Central memory CD8-positive, alpha-beta T cell (primary cell): Measurements from ENCODE around the gene INVS.
A peak's percentile ranks its signal among the peaks of the same experiment; 100 is the strongest.
"Not testable (repeated sequence)": the region's sequence is repeated elsewhere in the genome, so short reads cannot be mapped to it uniquely, and the experiment has no call there.

Source experiments
- ATAC-seq: fragments of 150-1000 bp; cut with Tn5 transposase; replicated peaks from 2 replicates; pipeline ENCODE4 v1.10.0; 2022; ENCODE audit warnings: mild to moderate bottlenecking, moderate FRiP score, moderate number of reproducible peaks; ENCODE audit not compliant: poor library complexity, severe bottlenecking; ENCODE audit errors: extremely low read depth
- DNase-seq, 2 donors: peaks; one replicate each; pipeline ENCODE4 v3.0.0; 2021; ENCODE audit warnings: low spot score in 2 of 2
- H3K27ac Mint-ChIP-seq: one replicate; pipeline ENCODE4 v1.8.0; 2022; ENCODE audit warnings: low read depth, mild to moderate bottlenecking, moderate library complexity, mixed read lengths
- H3K27me3 Mint-ChIP-seq: one replicate; pipeline ENCODE4 v1.8.0; 2022; ENCODE audit warnings: mixed read lengths
- H3K36me3 Mint-ChIP-seq: one replicate; pipeline ENCODE4 v1.8.0; 2022; ENCODE audit warnings: mild to moderate bottlenecking, moderate library complexity, mixed read lengths; ENCODE audit not compliant: insufficient read depth
- H3K4me1 Mint-ChIP-seq: one replicate; pipeline ENCODE4 v1.8.0; 2022; ENCODE audit warnings: mixed read lengths
- H3K4me3 Mint-ChIP-seq: one replicate; pipeline ENCODE4 v1.8.0; 2022; ENCODE audit warnings: mild to moderate bottlenecking, moderate library complexity, mixed read lengths
- H3K9me3 Mint-ChIP-seq: one replicate; pipeline ENCODE4 v1.8.0; 2022; ENCODE audit warnings: mixed read lengths

Gene INVS

DNA sequence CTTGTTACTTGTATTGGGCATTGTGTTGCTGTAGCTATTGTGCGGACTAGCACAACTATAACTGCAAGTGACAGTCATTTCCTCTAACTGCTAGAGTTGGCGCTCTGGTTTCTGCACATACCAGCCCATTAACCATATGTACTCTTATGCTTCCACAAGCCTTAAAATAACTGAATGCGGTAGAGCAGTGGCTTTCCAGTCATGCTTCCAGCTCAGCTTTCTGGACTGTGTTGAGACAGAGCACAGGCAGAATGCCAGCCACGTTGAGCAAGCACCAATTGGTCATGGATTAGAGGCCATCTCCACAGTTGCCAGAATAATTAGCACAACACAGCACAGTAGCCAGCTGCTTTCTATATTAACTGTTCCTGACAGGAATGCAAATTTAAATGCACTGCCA is 12.2 kb downstream of the INVS start:
- Mint-ChIP-seq H3K36me3 (peaks cover 4% of the 10 kb centered on the region), H3K9me3 (no peaks in the 10 kb centered on the region), H3K27me3 (no peaks in the 10 kb centered on the region), H3K4me3 (no peak overlapping the region), H3K4me1 (peaks cover 9% of the 10 kb centered on the region), H3K27ac (no peak overlapping the region)
- ATAC-seq, result no peak
- no peak for DNase-seq

DNA sequence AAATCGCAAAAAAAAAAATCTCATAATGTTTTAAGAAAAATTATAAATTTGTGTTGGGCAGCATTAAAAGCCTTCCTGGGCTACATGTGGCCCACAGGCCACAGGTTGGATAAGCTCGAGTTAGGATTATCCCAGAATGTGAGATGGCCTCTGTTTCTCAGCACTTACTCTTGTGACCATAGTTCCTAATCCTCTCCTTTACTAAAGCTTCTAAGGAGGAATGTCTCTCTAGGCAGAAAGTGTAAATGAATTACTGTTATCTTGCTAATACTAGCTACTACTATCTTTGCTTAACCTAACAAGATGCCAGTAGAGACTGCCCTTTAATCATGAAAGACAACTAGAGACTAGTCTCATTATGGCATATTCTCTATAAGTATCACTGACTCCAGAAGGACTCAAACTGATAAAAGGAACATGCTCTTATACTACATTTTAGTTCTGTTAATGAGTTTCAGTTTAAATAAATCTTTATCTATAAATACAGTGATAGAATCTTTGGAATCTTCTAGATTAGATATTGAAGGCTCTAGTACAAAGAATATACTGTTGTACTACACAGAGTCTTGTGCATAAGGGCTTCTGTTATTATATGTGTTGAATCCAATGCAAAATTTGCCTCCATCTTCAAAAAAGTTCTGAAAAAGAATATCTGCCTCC is 13.8 kb downstream of the INVS start:
- no peaks in the 10 kb centered on the region for H3K9me3 Mint-ChIP-seq
- ATAC-seq, result no peak
- H3K27me3 Mint-ChIP-seq, result no peaks in the 10 kb centered on the region
- peak overlapping the region; percentile 17 for H3K27ac Mint-ChIP-seq
- peaks cover 9% of the 10 kb centered on the region for H3K4me1 Mint-ChIP-seq
- DNase-seq, result no peak
- H3K4me3 Mint-ChIP-seq, result no peak overlapping the region
- H3K36me3 Mint-ChIP-seq, result peaks cover 4% of the 10 kb centered on the region

DNA sequence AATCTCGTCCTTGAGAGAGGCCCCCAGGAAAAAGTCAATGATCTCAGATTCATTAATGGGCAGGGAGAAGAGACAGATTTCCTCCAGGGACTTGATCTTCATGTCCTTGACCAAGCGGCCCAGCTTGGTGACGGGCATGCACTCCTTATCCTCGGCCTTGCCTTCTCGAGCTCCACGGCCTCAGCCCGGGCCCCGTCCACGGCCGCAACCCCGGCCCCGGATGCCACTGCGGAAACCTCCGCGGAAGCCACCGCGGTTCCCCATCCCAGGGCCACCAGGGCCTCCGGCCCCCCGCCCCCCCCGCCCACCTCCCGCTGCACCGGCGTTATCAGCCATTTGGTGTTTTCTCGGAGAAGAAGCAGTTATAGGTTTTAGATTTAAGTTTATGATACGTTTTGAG is 18.3 kb downstream of the INVS start:
- Mint-ChIP-seq H3K9me3 (no peaks in the 10 kb centered on the region), H3K36me3 (peaks cover 10% of the 10 kb centered on the region), H3K27ac (no peak overlapping the region), H3K4me1 (peaks cover 27% of the 10 kb centered on the region), H3K27me3 (no peaks in the 10 kb centered on the region), H3K4me3 (no peak overlapping the region)
- ATAC-seq (no peak), DNase-seq (no peak)

DNA sequence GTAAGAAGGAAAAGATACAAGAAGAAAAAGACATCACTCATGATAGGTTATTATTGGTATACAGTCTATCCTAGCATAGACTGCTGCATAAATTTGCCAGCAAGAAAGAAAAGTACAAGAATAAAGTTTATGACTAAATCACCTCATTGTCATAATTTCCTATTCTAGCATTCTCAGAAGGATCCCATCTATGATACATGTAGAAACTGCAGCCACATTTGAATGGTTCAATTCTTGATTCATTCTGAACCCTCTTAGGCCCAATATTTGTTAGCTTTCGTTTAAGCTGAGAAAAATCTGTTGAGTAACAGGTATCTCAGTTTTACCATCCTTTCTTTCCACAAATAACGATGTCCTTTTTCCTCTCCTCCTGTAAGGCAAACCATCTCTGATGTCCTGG is 21.2 kb downstream of the INVS start:
- H3K27ac Mint-ChIP-seq, result no peak overlapping the region
- H3K4me3 Mint-ChIP-seq, result no peak overlapping the region
- ATAC-seq, result no peak

DNA sequence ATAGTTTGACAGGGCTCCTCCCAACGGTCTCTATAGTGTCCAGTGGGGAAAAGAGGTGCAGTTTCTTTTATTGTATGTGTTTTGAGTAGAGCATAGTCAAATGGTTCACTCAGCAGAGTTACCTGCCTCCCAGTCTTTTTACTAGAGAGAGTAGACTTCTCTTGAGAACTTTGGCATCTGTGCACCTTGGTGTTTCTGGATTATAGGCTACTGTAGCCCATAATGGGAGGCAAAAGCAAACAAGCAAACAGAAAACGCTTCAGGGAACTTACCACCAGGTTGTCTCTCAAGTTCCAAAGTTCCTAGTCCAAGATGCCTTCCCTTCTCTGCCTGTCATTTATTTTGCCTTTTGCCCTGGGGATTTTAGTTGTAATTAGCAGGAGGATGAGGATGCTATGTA is 26.2 kb downstream of the INVS start:
- no peak for DNase-seq
- no peak for ATAC-seq
- no peak overlapping the region for H3K4me3 Mint-ChIP-seq
- H3K9me3 Mint-ChIP-seq, result no peaks in the 10 kb centered on the region
- peaks cover 27% of the 10 kb centered on the region for H3K4me1 Mint-ChIP-seq
- peaks cover 4% of the 10 kb centered on the region for H3K36me3 Mint-ChIP-seq
- no peak overlapping the region for H3K27ac Mint-ChIP-seq
- H3K27me3 Mint-ChIP-seq, result no peaks in the 10 kb centered on the region

More for the DNA sequence above, 21.2 kb downstream of the INVS start:
- Mint-ChIP-seq H3K27me3 (no peaks in the 10 kb centered on the region), H3K4me1 (peaks cover 30% of the 10 kb centered on the region), H3K36me3 (peaks cover 10% of the 10 kb centered on the region), H3K9me3 (no peaks in the 10 kb centered on the region)
- DNase-seq, result no peak

DNA sequence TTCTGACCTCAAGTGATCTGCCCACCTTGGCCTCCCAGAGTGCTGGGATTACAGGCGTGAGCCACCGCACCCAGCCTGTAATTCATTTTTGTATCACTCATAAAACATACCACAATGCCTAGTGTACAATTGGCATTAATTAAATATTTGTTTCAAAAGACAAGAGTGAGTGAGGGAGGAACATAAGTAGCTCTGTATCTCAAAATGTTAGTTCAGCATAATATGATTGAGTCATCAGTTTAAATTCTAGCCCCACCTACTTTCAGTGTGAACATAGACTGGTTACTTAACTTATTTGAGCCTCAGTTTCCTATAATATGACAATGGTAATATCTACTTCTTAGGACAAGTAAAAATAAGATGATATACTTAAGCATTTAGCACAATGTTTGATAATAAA is 26.9 kb downstream of the INVS start:
- no peak overlapping the region for H3K4me3 Mint-ChIP-seq
- ATAC-seq (no peak), DNase-seq (no peak)
- H3K4me1 Mint-ChIP-seq, result peaks cover 22% of the 10 kb centered on the region
- no peak overlapping the region for H3K27ac Mint-ChIP-seq
- no peaks in the 10 kb centered on the region for H3K27me3 Mint-ChIP-seq
- no peaks in the 10 kb centered on the region for H3K9me3 Mint-ChIP-seq
- H3K36me3 Mint-ChIP-seq, result peaks cover 4% of the 10 kb centered on the region

DNA sequence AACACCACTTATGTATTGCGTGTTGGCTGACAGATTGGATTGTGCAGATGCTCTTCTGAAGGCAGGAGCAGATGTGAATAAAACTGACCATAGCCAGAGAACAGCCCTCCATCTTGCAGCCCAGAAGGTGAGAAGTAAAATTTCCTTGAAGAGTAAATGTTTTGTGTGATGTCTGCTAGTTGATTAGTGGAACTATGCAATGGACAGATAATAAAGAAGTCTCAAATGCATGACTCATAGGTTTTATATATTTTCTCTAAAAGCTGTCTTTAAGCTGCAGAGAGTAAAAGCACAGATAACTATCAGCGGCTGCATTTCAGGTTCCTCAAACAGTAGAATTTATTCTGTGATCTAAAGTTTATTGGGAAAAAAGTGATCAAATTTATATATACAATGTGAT is 27.4 kb downstream of the INVS start:
- Mint-ChIP-seq H3K4me3 (no peak overlapping the region), H3K4me1 (peaks cover 22% of the 10 kb centered on the region), H3K27me3 (no peaks in the 10 kb centered on the region), H3K36me3 (peaks cover 4% of the 10 kb centered on the region), H3K27ac (no peak overlapping the region), H3K9me3 (no peaks in the 10 kb centered on the region)
- ATAC-seq (no peak), DNase-seq (no peak)

DNA sequence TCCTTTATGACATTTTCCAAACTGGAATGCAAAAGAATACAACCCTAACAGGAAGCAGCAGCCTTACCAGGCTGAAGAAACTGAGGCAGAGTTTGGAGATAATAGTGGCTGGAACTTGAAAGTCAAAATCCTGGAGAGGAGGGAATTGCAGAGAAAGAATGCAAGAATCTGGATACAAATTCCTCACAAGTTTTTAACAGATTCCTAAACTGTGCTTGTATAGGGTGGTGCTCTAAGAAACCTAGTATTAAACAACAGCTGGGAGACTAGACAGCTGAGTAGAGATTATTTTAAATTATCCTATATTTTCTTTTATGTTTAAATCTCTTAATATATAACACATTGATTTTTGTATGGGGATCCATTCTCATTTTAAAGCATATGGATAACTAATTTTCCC is 30.7 kb downstream of the INVS start:
- Mint-ChIP-seq H3K4me1 (peaks cover 8% of the 10 kb centered on the region), H3K27ac (no peak overlapping the region), H3K36me3 (peaks cover 6% of the 10 kb centered on the region), H3K4me3 (no peak overlapping the region), H3K9me3 (no peaks in the 10 kb centered on the region), H3K27me3 (no peaks in the 10 kb centered on the region)
- no peak for DNase-seq
- ATAC-seq, result no peak

DNA sequence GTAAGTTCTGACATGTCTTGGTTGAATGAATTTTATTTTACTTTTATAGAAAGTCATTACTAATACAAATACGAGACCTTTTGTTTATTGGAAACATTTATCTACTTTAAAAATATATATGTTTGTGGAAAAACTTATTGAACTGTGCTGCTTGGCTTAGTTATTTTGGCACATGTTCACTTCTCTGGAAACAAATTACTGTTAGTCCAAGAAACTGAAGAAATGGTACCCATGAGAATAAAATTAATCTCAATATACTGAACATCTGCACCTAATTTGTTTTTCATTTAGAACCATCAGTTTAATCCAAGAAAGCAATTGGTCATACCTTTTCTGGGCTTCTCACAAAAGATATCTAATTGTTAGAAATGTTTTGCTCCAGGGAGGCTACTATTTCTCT is 32.2 kb downstream of the INVS start:
- Mint-ChIP-seq H3K27me3 (no peaks in the 10 kb centered on the region), H3K27ac (no peak overlapping the region), H3K4me1 (no peaks in the 10 kb centered on the region), H3K9me3 (no peaks in the 10 kb centered on the region), H3K36me3 (peaks cover 5% of the 10 kb centered on the region), H3K4me3 (no peak overlapping the region)
- DNase-seq (no peak), ATAC-seq (no peak)

DNA sequence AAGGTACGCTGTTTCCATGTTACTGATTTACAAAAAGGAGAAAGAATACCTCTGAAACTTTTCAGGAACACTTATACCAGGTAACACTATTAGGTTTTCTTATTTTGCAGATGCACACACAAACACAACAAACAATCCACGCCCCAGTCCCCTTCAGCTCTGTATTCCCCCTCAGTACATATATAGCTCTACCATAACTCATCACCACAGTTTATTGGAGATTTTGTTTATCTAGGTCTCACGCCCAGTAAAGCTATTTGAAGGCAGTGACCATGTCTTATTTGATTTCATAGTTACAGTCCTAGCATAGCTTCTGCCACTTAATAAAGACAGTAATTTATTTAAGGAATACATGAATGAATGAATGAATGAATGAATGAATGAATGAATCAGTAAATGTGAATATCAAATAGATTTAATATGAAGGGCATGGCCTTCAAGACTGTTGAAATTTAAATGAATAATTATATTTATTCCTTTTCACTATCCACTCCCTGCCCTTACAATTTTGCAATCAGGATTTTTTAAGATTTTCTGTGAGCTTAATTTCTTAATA is 32.9 kb downstream of the INVS start:
- H3K4me1 Mint-ChIP-seq, result no peaks in the 10 kb centered on the region
- H3K27me3 Mint-ChIP-seq, result no peaks in the 10 kb centered on the region
- H3K27ac Mint-ChIP-seq, result no peak overlapping the region
- no peak for ATAC-seq
- DNase-seq, result no peak
- H3K4me3 Mint-ChIP-seq, result no peak overlapping the region
- H3K36me3 Mint-ChIP-seq, result peaks cover 5% of the 10 kb centered on the region
- H3K9me3 Mint-ChIP-seq, result no peaks in the 10 kb centered on the region

DNA sequence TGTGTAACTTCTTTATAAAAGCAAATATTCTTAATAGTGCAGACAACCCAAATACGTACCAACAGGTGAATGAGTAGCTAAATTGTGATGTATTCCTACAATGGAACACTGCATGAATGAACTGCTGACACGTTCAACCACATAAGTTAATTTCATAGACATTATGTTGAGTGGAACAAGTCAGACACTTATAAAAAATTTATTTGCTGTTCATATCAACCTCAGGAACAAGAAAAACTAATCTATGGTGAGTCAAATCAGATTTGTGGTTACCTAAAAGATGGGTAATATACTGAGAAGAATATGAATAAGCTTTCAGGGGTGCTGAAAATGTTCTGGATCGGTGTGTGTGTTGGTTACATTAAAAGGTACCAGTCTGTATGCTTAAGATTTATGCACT is 35.7 kb downstream of the INVS start:
- no peaks in the 10 kb centered on the region for H3K27me3 Mint-ChIP-seq
- H3K4me1 Mint-ChIP-seq, result no peaks in the 10 kb centered on the region
- H3K9me3 Mint-ChIP-seq, result no peaks in the 10 kb centered on the region
- H3K27ac Mint-ChIP-seq, result no peak overlapping the region
- no peak overlapping the region for H3K4me3 Mint-ChIP-seq
- ATAC-seq (no peak), DNase-seq (no peak)
- H3K36me3 Mint-ChIP-seq, result peaks cover 4% of the 10 kb centered on the region

DNA sequence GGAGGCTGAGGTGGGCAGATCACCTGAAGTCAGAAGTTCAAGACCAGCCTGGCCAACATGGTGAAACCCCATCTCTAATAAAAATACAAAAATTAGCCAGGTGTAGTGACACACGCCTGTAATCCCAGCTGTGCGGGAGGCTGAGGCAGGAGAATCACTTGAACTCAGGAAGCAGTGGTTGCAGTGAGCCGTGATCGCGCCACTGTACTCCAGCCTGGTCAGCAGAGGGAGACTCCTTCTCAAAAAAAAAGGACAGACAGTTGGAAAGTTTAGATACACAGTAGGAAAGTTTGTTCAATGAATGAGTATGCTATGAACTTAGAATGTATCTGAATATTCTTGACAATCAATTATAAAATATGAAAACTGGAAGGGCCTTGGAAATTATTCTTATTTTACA is 37.8 kb downstream of the INVS start:
- H3K4me3 Mint-ChIP-seq, H3K36me3 Mint-ChIP-seq, H3K4me1 Mint-ChIP-seq, H3K27ac Mint-ChIP-seq, ATAC-seq, H3K27me3 Mint-ChIP-seq, H3K9me3 Mint-ChIP-seq, DNase-seq: not testable (repeated sequence)

DNA sequence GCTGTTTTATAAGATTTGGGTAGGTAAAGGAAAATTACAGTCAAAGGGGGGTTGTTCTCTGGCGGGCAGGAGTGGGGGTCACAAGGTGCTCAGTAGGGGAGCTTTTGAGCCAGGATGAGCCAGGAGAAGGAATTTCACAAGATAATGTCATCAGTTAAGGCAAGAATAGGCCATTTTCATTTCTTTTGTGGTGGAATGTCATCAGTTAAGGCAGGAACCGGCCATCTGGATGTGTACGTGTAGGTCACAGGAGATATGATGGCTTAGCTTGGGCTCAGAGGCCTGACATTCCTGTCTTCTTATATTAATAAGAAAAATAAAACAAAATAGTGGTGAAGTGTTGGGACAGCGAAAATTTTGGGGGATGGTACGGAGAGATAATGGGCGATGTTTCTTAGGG is 41.3 kb downstream of the INVS start:
- not testable (repeated sequence) for DNase-seq, H3K4me3 Mint-ChIP-seq, H3K27me3 Mint-ChIP-seq, H3K27ac Mint-ChIP-seq, H3K9me3 Mint-ChIP-seq, ATAC-seq, H3K36me3 Mint-ChIP-seq
- peaks cover 10% of the 10 kb centered on the region for H3K4me1 Mint-ChIP-seq
